Fibroblast of peridontal ligament (primary cell): Measurements from ENCODE around the gene CCDC74B.
"Not testable (repeated sequence)": the region's sequence is repeated elsewhere in the genome, so short reads cannot be mapped to it uniquely, and the experiment has no call there.

Source experiments
- DNase-seq: peaks from one replicate; pipeline ENCODE4 v3.0.0-alpha.2; 2010; ENCODE audit errors: extremely low read depth

The CCDC74B gene

GRCh38 chr2:130102597-130103363, 42.1 kb downstream of the CCDC74B start:
- DNase-seq: not testable (repeated sequence)
